Naive thymus-derived CD8-positive, alpha-beta T cell (primary cell): ENCODE results near the gene MYO1E. TPM values are rescaled to one million over a fixed set of nuclear protein-coding genes. Genes with fewer than 3 reads are reported as not detected.

Source experiments
- ATAC-seq, 2 donors: fragments of 150-1000 bp; cut with Tn5 transposase in 1 of 2; sonication (Bioruptor Pico), chemical (Tn5 transposase) in 1 of 2; 1 replicate in 1 of 2; 2 replicates in 1 of 2; pipeline ENCODE4 v1.10.0; 2021; ENCODE audit warnings: mild to moderate bottlenecking in 2 of 2, moderate library complexity in 2 of 2
- POLR2A ChIA-PET: fragments of 350-600 bp; sonication (Branson Sonifier 250); formaldehyde crosslinking; loops from one replicate; lab custom pipeline; 2021; ENCODE audit warnings: antibody characterized with exemption; lab: Charles Lee
- DNase-seq, 10 donors: peaks; one replicate each; pipeline versions ENCODE4 v3.0.0 to v3.0.0-alpha.2; 2020 to 2022
- H3K27ac Mint-ChIP-seq, 10 donors: one replicate each; pipeline ENCODE4 v1.8.0; 2020 to 2022; ENCODE audit warnings: mild to moderate bottlenecking in 10 of 10, mixed read lengths in 10 of 10, moderate library complexity in 4 of 10, inconsistent platforms in 1 of 10
- H3K27me3 Mint-ChIP-seq, 5 donors: one replicate each; pipeline ENCODE4 v1.8.0; 2021 to 2022; ENCODE audit warnings: mixed read lengths in 5 of 5
- H3K36me3 Mint-ChIP-seq, 3 donors: one replicate each; pipeline ENCODE4 v1.8.0; 2020 to 2022; ENCODE audit warnings: mixed read lengths in 3 of 3, mild to moderate bottlenecking in 2 of 3, inconsistent platforms in 1 of 3
- H3K4me1 Mint-ChIP-seq, 4 donors: one replicate each; pipeline ENCODE4 v1.8.0; 2021 to 2022; ENCODE audit warnings: mixed read lengths in 4 of 4
- H3K4me3 Mint-ChIP-seq, 10 donors: one replicate each; pipeline ENCODE4 v1.8.0; 2020 to 2022; ENCODE audit warnings: mild to moderate bottlenecking in 10 of 10, mixed read lengths in 10 of 10, moderate library complexity in 6 of 10, inconsistent platforms in 1 of 10
- H3K9me3 Mint-ChIP-seq, 9 donors: one replicate each; pipeline ENCODE4 v1.8.0; 2020 to 2022; ENCODE audit warnings: mixed read lengths in 9 of 9, mild to moderate bottlenecking in 3 of 9, inconsistent platforms in 1 of 9, moderate library complexity in 1 of 9
- polyA plus RNA-seq, 3 donors: library from polyadenylated mRNA; unstranded; fragments of 300-500 nt; fragmentation: Illumina TruSeq; gene quantifications; one replicate each; pipeline ENCODE4 v1.2.3, GENCODE V29; 2021
- total RNA-seq, 8 experiments: library from RNA in 2 of 8; stranded (reverse) in 2 of 8; gene quantifications; one replicate each; pipeline ENCODE4 v1.2.3 and lab custom pipeline; 2021 to 2026

Gene MYO1E
- total and polyA plus RNA-seq, 5 experiments from 2014 or later, result 0.53 to 7.4 (median 3.4) TPM; not detected in 1

- H3K27ac Mint-ChIP-seq, result no peak overlapping the region
- DNase-seq (no peak), ATAC-seq (no peak)
- POLR2A ChIA-PET, result no interaction called here
- H3K27me3 Mint-ChIP-seq, result peaks cover 2 to 21% (median 10%) of the 10 kb centered on the region in 5 donors
- H3K4me3 Mint-ChIP-seq, result no peak overlapping the region
- no peaks in the 10 kb centered on the region for H3K36me3 Mint-ChIP-seq
- H3K4me1 Mint-ChIP-seq, result peaks cover 2 to 10% (median 4%) of the 10 kb centered on the region in 4 donors
- no peaks in the 10 kb centered on the region for H3K9me3 Mint-ChIP-seq
Observed at GRCh38 chr15:59222906-59223550, 149.6 kb downstream of the MYO1E start.

- Mint-ChIP-seq H3K4me3 (no peak overlapping the region), H3K27ac (no peak overlapping the region), H3K9me3 (no peaks in the 10 kb centered on the region), H3K4me1 (peaks cover 0 to 1% (median under 1%) of the 10 kb centered on the region in 4 donors), H3K36me3 (no peaks in the 10 kb centered on the region), H3K27me3 (peaks cover 0 to 14% (median 6%) of the 10 kb centered on the region in 5 donors)
- POLR2A ChIA-PET, result no interaction called here
- ATAC-seq, result no peak
- DNase-seq, result no peak
Observed at GRCh38 chr15:59221511-59222505, 150.9 kb downstream of the MYO1E start.

GRCh38 chr15:59218710-59219109 is 154.0 kb downstream of the MYO1E start:
- no peak overlapping the region for H3K4me3 Mint-ChIP-seq
- peaks cover 0 to 6% (median 0%) of the 10 kb centered on the region in 5 donors for H3K27me3 Mint-ChIP-seq
- no peak for DNase-seq
- no peaks in the 10 kb centered on the region for H3K36me3 Mint-ChIP-seq
- no peaks in the 10 kb centered on the region for H3K9me3 Mint-ChIP-seq
- POLR2A ChIA-PET, result no interaction called here
- H3K4me1 Mint-ChIP-seq, result no peaks in the 10 kb centered on the region
- no peak for ATAC-seq
- no peak overlapping the region for H3K27ac Mint-ChIP-seq

GRCh38 chr15:59217876-59218498 is 154.7 kb downstream of the MYO1E start:
- H3K9me3 Mint-ChIP-seq, result no peaks in the 10 kb centered on the region
- DNase-seq (no peak), ATAC-seq (no peak)
- H3K27ac Mint-ChIP-seq, result no peak overlapping the region
- no peaks in the 10 kb centered on the region for H3K36me3 Mint-ChIP-seq
- POLR2A ChIA-PET, result no interaction called here
- no peak overlapping the region for H3K4me3 Mint-ChIP-seq
- peaks cover 0 to 6% (median 0%) of the 10 kb centered on the region in 5 donors for H3K27me3 Mint-ChIP-seq
- H3K4me1 Mint-ChIP-seq, result no peaks in the 10 kb centered on the region

GRCh38 chr15:59216911-59217310 is 155.8 kb downstream of the MYO1E start:
- Mint-ChIP-seq H3K4me3 (no peak overlapping the region), H3K9me3 (no peaks in the 10 kb centered on the region), H3K27ac (no peak overlapping the region), H3K4me1 (no peaks in the 10 kb centered on the region), H3K27me3 (peaks cover 0 to 10% (median 5%) of the 10 kb centered on the region in 5 donors), H3K36me3 (no peaks in the 10 kb centered on the region)
- ATAC-seq (no peak), DNase-seq (no peak)
- POLR2A ChIA-PET, result no interaction called here

- Mint-ChIP-seq H3K27ac (no peak overlapping the region), H3K27me3 (peaks cover 3 to 15% (median 4%) of the 10 kb centered on the region in 5 donors), H3K4me1 (no peaks in the 10 kb centered on the region), H3K36me3 (no peaks in the 10 kb centered on the region), H3K9me3 (no peaks in the 10 kb centered on the region), H3K4me3 (no peak overlapping the region)
- ATAC-seq (no peak), DNase-seq (no peak)
- POLR2A ChIA-PET, result no interaction called here
Observed at GRCh38 chr15:59210186-59210585, 162.5 kb downstream of the MYO1E start.

- no peaks in the 10 kb centered on the region for H3K36me3 Mint-ChIP-seq
Observed at GRCh38 chr15:59208613-59209249, 163.9 kb downstream of the MYO1E start.

GRCh38 chr15:59206623-59207183 is 166.0 kb downstream of the MYO1E start, which contains the start of gene LDHAL6B:
Gene LDHAL6B, plus strand, starts transcription at chr15:59206843. Its CDS starts 98 bp downstream, at chr15:59206941.
- Mint-ChIP-seq H3K9me3 (no peaks in the 10 kb centered on the region), H3K36me3 (no peaks in the 10 kb centered on the region), H3K4me1 (no peaks in the 10 kb centered on the region), H3K27ac (no peak within 1 kb of the TSS), H3K27me3 (peaks cover 0 to 3% (median 2%) of the 10 kb centered on the region in 5 donors), H3K4me3 (no peak within 1 kb of the TSS)
- POLR2A ChIA-PET, result interaction anchor here (1.2 kb wide), 1 partner anchor 13 kb away, joined by 3 read pairs; no protein-coding TSS in a partner anchor
- ATAC-seq (no peak), DNase-seq (no peak)

More at GRCh38 chr15:59208613-59209249, 163.9 kb downstream of the MYO1E start:
- Mint-ChIP-seq H3K27ac (no peak overlapping the region), H3K9me3 (no peaks in the 10 kb centered on the region), H3K4me1 (no peaks in the 10 kb centered on the region), H3K4me3 (no peak overlapping the region), H3K27me3 (peaks cover 2 to 15% (median 3%) of the 10 kb centered on the region in 5 donors)
- POLR2A ChIA-PET, result no interaction called here
- ATAC-seq (no peak), DNase-seq (no peak)

GRCh38 chr15:59205839-59206622 is 166.6 kb downstream of the MYO1E start:
- ATAC-seq (no peak), DNase-seq (no peak)
- Mint-ChIP-seq H3K36me3 (no peaks in the 10 kb centered on the region), H3K4me3 (no peak overlapping the region), H3K4me1 (no peaks in the 10 kb centered on the region), H3K9me3 (no peaks in the 10 kb centered on the region), H3K27ac (no peak overlapping the region), H3K27me3 (peaks cover 0 to 3% (median 0%) of the 10 kb centered on the region in 5 donors)
- POLR2A ChIA-PET, result no interaction called here

GRCh38 chr15:59203657-59204056 is 169.0 kb downstream of the MYO1E start:
- ATAC-seq (no peak), DNase-seq (no peak)
- H3K27ac Mint-ChIP-seq, result no peak overlapping the region
- H3K9me3 Mint-ChIP-seq, result no peaks in the 10 kb centered on the region
- no peak overlapping the region for H3K4me3 Mint-ChIP-seq
- H3K36me3 Mint-ChIP-seq, result no peaks in the 10 kb centered on the region
- no peaks in the 10 kb centered on the region for H3K4me1 Mint-ChIP-seq
- peaks cover 0 to 1% (median 0%) of the 10 kb centered on the region in 5 donors for H3K27me3 Mint-ChIP-seq
- POLR2A ChIA-PET, result no interaction called here

GRCh38 chr15:59203008-59203407 is 169.7 kb downstream of the MYO1E start:
- POLR2A ChIA-PET, result no interaction called here

More at GRCh38 chr15:59203008-59203407, 169.7 kb downstream of the MYO1E start:
- Mint-ChIP-seq H3K36me3 (no peaks in the 10 kb centered on the region), H3K27me3 (peaks cover 0 to 1% (median 0%) of the 10 kb centered on the region in 5 donors), H3K27ac (no peak overlapping the region), H3K4me3 (no peak overlapping the region), H3K9me3 (no peaks in the 10 kb centered on the region), H3K4me1 (no peaks in the 10 kb centered on the region)
- DNase-seq (no peak), ATAC-seq (no peak)
